Mucosa of descending colon (tissue), 3 donors: Measurements from ENCODE around the gene GNAQ. TPM values are rescaled to one million over a fixed set of nuclear protein-coding genes. Genes with fewer than 3 reads are reported as not detected.
A peak's percentile ranks its signal among the peaks of the same experiment; 100 is the strongest.
"Not testable (repeated sequence)": the region's sequence is repeated elsewhere in the genome, so short reads cannot be mapped to it uniquely, and the experiment has no call there.

Experiments used
- ATAC-seq: fragments of 200-7000 bp; cut with Tn5 transposase; one replicate; pipeline ENCODE4 v1.9.1; 2020; ENCODE audit warnings: mild to moderate bottlenecking, moderate library complexity
- DNase-seq, 3 donors: peaks; one replicate each; pipeline ENCODE4 v3.0.0-alpha.2; 2020
- H3K36me3 ChIP-seq: fragments of 200-600 bp; one replicate; pipeline ENCODE4 v1.8.0; 2021; ENCODE audit warnings: low read depth, mild to moderate bottlenecking
- H3K4me1 ChIP-seq: fragments of 200-600 bp; one replicate; pipeline ENCODE4 v1.8.0; 2021; ENCODE audit warnings: low read depth, mild to moderate bottlenecking
- H3K4me3 ChIP-seq: fragments of 200-600 bp; one replicate; pipeline ENCODE4 v1.8.0; 2021; ENCODE audit warnings: mild to moderate bottlenecking
- H3K9me3 ChIP-seq: fragments of 200-600 bp; one replicate; pipeline ENCODE4 v1.8.0; 2021; ENCODE audit warnings: mild to moderate bottlenecking
- CTCF ChIP-seq: fragments of 200-600 bp; IDR thresholded peaks from one replicate; pipeline ENCODE4 v1.8.0; 2022; ENCODE audit warnings: antibody characterized with exemption, mild to moderate bottlenecking
- intact Hi-C, 2 donors: fragments of 100-400 bp; cut with DNase I in 1 of 2; cut with micrococcal nuclease in 1 of 2; formaldehyde crosslinking; loops; one replicate each; pipeline versions ENCODE4 v1.11.0 to v1.11.1; 2022; cut with DNase I, micrococcal nuclease
- total RNA-seq, 3 donors: library from RNA; stranded (reverse); fragmentation: NEBNext Ultra II Directional in 2 of 3; extraction: Animal tissue kit (Norgen Biotek cat#: 25700) in 2 of 3; gene quantifications; one replicate each; pipeline versions ENCODE4 v1.2.1 to v1.2.4, GENCODE V29; 2021 to 2023
- donor health status: DM: no; HTN: no; CAD: no; lungs with moderate emphysema.
- donor health status: DM: no; HTN: no; CAD: no.
- donor health status: DM: no; HTN: yes; CAD: no.

Gene GNAQ
- total RNA-seq, 3 donors from 2014 or later, result 95.9 to 115 (median 104) TPM

- Histone ChIP-seq H3K9me3 (no peaks in the 10 kb centered on the region), H3K36me3 (no peaks in the 10 kb centered on the region), H3K4me3 (no peak overlapping the region), H3K4me1 (peaks cover 11% of the 10 kb centered on the region)
- ATAC-seq (peak; percentile 36), DNase-seq (no peak)
- TF ChIP-seq CTCF, result no peak
- intact Hi-C loops, result no loop called here
Observed at GRCh38 chr9:77864211-77864889, 167.3 kb downstream of the GNAQ start.

GRCh38 chr9:77863638-77864037, 168.0 kb downstream of the GNAQ start:
- H3K36me3 ChIP-seq, DNase-seq, ATAC-seq, H3K4me3 ChIP-seq, intact Hi-C loops, H3K9me3 ChIP-seq: not testable (repeated sequence)
- peaks cover 11% of the 10 kb centered on the region for H3K4me1 ChIP-seq

DNA sequence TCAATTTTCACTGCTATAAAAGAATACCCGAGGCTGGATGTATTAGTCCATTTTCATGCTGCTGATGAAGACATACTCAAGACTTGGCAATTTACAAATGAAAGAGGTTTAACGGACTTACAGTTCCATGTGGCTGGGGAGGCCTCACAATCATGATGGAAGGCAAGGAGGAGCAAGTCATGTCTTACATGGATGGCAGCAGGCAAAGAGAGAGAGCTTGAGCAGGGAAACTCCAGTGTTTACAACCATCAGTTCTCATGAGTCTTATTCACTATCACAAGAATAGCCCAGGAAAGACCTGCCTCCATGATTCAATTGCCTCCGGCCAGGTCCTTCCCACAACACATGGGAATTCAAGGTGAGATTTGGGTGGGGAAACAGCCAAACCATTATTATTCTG, 170.7 kb downstream of the GNAQ start:
- ATAC-seq, H3K4me3 ChIP-seq, DNase-seq, intact Hi-C loops, H3K36me3 ChIP-seq, H3K9me3 ChIP-seq, H3K4me1 ChIP-seq: not testable (repeated sequence)

DNA sequence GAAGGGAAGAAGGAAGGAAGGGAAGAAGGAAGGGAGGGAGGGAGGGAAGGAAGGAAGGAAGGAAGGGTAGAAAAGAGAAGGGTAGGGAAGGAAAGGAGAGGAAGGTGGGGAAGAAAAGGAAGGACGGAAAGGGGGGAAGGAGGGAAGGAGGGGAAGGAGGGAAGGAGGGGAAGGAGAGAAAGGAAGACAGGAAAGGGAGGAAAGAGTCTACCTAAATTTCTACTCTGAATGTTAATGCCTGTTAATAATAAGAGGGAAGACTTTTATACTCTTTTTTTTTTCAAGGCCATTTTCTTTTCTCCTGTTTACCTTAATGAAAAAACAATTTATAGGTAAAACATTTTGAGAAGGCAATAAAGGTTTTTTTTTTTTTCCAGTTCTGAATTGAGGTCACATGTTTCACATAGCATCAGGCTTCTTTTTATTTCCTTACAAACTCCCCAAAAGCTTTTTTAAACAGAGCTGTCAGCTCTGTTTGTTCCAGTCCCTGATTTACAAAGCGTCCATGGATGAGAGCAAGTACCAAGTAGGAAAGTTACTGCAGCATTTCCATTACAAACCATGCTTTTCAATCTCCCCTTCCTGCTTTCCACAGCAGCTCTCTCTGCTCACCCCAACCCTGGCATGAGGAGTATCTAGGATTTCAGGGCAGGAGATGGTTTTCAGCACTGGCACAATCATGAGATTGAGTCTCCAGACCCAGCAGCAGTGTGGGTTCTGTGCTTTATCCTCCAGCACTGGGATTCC, 173.9 kb downstream of the GNAQ start:
- H3K9me3 ChIP-seq, result no peaks in the 10 kb centered on the region
- TF ChIP-seq CTCF, result no peak
- H3K36me3 ChIP-seq, result no peaks in the 10 kb centered on the region
- DNase-seq (no peak), ATAC-seq (no peak)
- peaks cover 6% of the 10 kb centered on the region for H3K4me1 ChIP-seq
- no peak overlapping the region for H3K4me3 ChIP-seq
- intact Hi-C loops, result loop anchor here in 1 of 2 donors (10.0 kb wide), 1 partner anchor 177 kb away; the partner anchor contains the start of gene GNAQ

- intact Hi-C loops, result loop anchor here in 1 of 2 donors (10.0 kb wide), 1 partner anchor 178 kb away; the partner anchor contains the start of gene GNAQ
- H3K4me3 ChIP-seq, result no peak overlapping the region
- TF ChIP-seq CTCF, result no peak
Observed at GRCh38 chr9:77856615-77857014, 175.0 kb downstream of the GNAQ start.

GRCh38 chr9:77854916-77855311, 176.7 kb downstream of the GNAQ start:
- Histone ChIP-seq H3K36me3 (no peaks in the 10 kb centered on the region), H3K4me3 (no peak overlapping the region), H3K9me3 (no peaks in the 10 kb centered on the region), H3K4me1 (peaks cover 6% of the 10 kb centered on the region)
- intact Hi-C loops, result loop anchor here in 1 of 2 donors (10.0 kb wide), 1 partner anchor 180 kb away; the partner anchor contains the start of gene GNAQ
- DNase-seq (no peak), ATAC-seq (no peak)
- no peak for TF ChIP-seq CTCF

More at GRCh38 chr9:77856615-77857014, 175.0 kb downstream of the GNAQ start:
- no peak for ATAC-seq
- H3K9me3 ChIP-seq, result no peaks in the 10 kb centered on the region
- H3K36me3 ChIP-seq, result no peaks in the 10 kb centered on the region
- DNase-seq, result no peak
- H3K4me1 ChIP-seq, result peaks cover 6% of the 10 kb centered on the region
